ENCODE measurements around the gene CDH16. TPM values are rescaled to one million over a fixed set of nuclear protein-coding genes. Genes with fewer than 3 reads are reported as not detected.

Gene CDH16
- total and polyA plus RNA-seq, 11 donors = 0.08 to 1.6 (median 0.17) TPM; not detected in 5

DNA sequence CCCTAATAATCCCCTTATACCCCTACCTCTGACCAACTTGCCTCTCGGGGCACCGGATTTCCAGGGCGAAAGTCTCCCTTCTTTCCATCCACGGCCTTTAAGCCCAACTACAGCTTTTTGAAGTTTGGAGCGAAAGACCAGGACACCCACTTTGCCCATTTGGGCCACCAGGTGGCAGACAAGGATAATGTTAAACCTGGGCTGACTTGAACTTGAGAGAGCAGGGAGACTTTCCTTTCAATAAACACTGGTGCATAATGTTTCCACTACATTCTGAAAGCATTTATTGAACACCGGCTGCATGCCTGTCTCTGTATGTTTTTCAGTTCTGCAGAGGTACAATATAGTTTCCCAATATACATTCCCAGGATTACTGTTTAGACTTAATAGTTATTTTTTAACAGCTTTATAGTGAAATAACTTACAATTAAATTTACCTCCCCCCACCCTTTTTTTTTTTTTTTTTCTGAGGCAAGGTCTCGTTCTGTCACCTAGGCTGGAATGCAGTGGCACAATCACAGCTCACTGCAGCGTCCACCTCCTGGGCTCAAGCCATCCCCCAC, 35.5 kb upstream of the CDH16 start:
- DNase-seq (peak in 3 of 5 donors; percentile 66 to 73 (median 68)), ATAC-seq (peak in 3 of 4 donors; percentile 71 to 80 (median 80))
- H3K4me3 ChIP-seq = no peak overlapping the region
- intact Hi-C loops (cut with DNase I) = loop anchor here in 2 of 10 donors (2.0 to 5.0 kb wide), 3 partner anchors 57 to 231 kb away; no protein-coding TSS in a partner anchor
- no peaks in the 10 kb centered on the region for H3K36me3 ChIP-seq
- WGBS, 4 donors = 20 to 25% (median 21%) methylated on average over 8 of the region's 8 CpGs
- H3K4me1 ChIP-seq = peaks cover 0 to 6% (median 0%) of the 10 kb centered on the region in 12 donors
- H3K9me3 ChIP-seq = peaks cover 0 to 6% (median 0%) of the 10 kb centered on the region in 12 donors
- peaks cover 0 to 25% (median 0%) of the 10 kb centered on the region in 9 donors for H3K27me3 ChIP-seq
- H3K27ac ChIP-seq = no peak overlapping the region
- TF ChIP-seq, protein P1, sequence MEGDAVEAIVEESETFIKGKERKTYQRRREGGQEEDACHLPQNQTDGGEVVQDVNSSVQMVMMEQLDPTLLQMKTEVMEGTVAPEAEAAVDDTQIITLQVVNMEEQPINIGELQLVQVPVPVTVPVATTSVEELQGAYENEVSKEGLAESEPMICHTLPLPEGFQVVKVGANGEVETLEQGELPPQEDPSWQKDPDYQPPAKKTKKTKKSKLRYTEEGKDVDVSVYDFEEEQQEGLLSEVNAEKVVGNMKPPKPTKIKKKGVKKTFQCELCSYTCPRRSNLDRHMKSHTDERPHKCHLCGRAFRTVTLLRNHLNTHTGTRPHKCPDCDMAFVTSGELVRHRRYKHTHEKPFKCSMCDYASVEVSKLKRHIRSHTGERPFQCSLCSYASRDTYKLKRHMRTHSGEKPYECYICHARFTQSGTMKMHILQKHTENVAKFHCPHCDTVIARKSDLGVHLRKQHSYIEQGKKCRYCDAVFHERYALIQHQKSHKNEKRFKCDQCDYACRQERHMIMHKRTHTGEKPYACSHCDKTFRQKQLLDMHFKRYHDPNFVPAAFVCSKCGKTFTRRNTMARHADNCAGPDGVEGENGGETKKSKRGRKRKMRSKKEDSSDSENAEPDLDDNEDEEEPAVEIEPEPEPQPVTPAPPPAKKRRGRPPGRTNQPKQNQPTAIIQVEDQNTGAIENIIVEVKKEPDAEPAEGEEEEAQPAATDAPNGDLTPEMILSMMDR (IDR thresholded peaks at IDR 0.05) = peak; percentile 63 to 86 (median 78)
- no peak for TF ChIP-seq POLR2A (IDR thresholded peaks at IDR 0.05)

DNA sequence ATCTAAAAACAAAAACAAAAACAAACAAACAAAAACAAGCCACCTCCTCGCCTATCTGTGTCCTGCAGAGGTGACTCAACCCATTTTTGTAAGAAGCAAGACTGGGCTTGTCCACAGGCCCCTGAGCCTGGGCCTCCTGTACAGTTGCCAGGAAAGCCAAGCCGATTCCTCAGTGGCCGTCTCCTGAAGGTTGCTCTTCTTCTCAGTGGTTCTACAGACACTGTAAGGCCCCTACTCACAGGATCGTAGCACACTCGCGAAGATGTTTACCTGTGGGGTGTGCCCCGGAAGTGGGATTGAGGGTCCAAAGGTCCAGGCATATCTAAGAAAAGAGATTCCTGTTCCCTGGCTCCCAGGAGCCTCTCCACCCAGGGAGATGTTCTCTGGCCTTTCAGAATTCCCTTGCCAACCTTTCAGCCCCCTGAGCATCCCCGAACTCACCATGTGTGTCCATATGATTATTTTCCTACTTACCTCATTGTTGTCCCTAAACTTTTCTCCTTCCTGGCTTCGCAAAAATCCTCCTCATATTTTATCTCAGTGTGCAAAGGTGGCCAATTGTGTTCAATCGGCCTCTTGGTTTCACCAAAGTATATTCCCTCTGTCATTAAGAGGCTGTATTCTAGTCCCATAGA, 34.9 kb upstream of the CDH16 start:
- ATAC-seq = no peak
- no peak for TF ChIP-seq POLR2A (IDR thresholded peaks at IDR 0.05)
- TF ChIP-seq, protein P1 (IDR thresholded peaks at IDR 0.05) = no peak
- Histone ChIP-seq H3K27me3 (peaks cover 0 to 31% (median 0%) of the 10 kb centered on the region in 9 donors), H3K27ac (no peak overlapping the region), H3K36me3 (no peaks in the 10 kb centered on the region), H3K4me3 (no peak overlapping the region), H3K4me1 (peaks cover 0 to 7% (median 6%) of the 10 kb centered on the region in 12 donors), H3K9me3 (peaks cover 0 to 6% (median 0%) of the 10 kb centered on the region in 12 donors)
- no peak for DNase-seq
- intact Hi-C loops (cut with DNase I) = loop anchor here in 2 of 10 donors (2.0 to 5.0 kb wide), 3 partner anchors 56 to 231 kb away; no protein-coding TSS in a partner anchor
- WGBS, 4 donors = 77 to 91% (median 79%) methylated on average over 8 to 10 of the region's 10 CpGs

DNA sequence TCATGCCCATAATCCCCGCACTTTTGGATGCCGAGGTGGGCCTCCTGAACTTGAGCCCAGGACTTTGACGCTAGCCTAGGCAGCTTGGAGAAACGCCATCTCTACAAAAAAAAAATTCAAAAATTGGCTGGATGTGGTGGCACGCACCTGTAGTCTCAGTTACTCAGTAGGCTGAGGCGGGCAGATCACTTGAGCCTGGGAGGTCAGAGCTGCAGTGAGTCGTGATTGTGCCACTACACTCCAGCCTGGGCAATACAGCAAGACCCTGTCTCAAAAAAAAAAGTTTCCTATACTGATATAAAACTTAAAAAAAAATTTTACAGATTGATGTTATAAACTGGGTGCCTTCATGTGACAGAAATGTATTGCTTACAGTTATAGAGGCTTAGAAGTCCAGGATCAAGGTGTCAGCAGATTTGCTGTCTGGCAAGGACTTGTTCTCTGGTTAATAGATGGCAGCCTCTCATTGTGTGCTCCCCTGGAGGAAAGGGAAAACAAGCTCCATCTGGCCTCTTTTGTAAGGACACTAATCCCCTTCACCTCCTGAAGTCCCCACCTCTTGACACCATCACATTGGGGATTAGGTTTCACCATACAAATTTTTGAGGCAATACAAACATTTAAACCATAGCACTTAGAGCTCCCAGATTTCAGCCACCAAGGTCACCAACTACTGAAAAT, 33.9 kb upstream of the CDH16 start:
- DNase-seq = no peak
- no peak for TF ChIP-seq POLR2A (IDR thresholded peaks at IDR 0.05)
- TF ChIP-seq, protein P1 (IDR thresholded peaks at IDR 0.05) = no peak
- Histone ChIP-seq H3K4me3 (no peak overlapping the region), H3K36me3 (no peaks in the 10 kb centered on the region), H3K27me3 (peaks cover 0 to 35% (median 0%) of the 10 kb centered on the region in 9 donors), H3K4me1 (peaks cover 0 to 15% (median 9%) of the 10 kb centered on the region in 12 donors), H3K27ac (no peak overlapping the region), H3K9me3 (peaks cover 0 to 6% (median 0%) of the 10 kb centered on the region in 12 donors)
- intact Hi-C loops (cut with DNase I) = loop anchor here in 1 of 10 donors (5.0 kb wide), 1 partner anchor 55 kb away; no protein-coding TSS in a partner anchor
- ATAC-seq = no peak
- WGBS, 4 donors = 81 to 86% (median 85%) methylated on average over 7 of the region's 7 CpGs

Data from heart left ventricle (tissue), 16 donors.